ENCODE measurements around the gene KCNQ1.

GRCh38 chr11:2741377-2742131 is 296.7 kb downstream of the KCNQ1 start:
- TF ChIP-seq CTCF (IDR thresholded peaks at IDR 0.05; ENCODE audit: insufficient read depth, low read length, poor library complexity, severe bottlenecking) (no peak), EZH2phosphoT487 (conservative IDR thresholded peaks at IDR 0.05; ENCODE audit: low read length) (no peak)
